SK-N-SH treated with all-trans-retinoic acid at 6 μM for 48 hours (cell line): Measurements from ENCODE around the gene PSMD8.

Experiments used
- ZC3H10 ChIP-seq: fragments of 250-450 bp; sonication (Bioruptor Pico); IDR thresholded peaks from 2 replicates; pipeline ENCODE4 v1.5.1; 2021; ENCODE audit warnings: mild to moderate bottlenecking, moderate library complexity
- TF ChIP-seq, protein P1 (sequence below): fragments of 250-450 bp; sonication (Bioruptor Pico); IDR thresholded peaks from 2 replicates; pipeline ENCODE4 v1.5.1; 2021; ENCODE audit warnings: mild to moderate bottlenecking, moderate library complexity

GRCh38 chr19:38336638-38337359 lies 37.6 kb upstream of the PSMD8 start:
- TF ChIP-seq ZC3H10 (CRISPR knock-in tag), result no peak
- TF ChIP-seq, protein P1, sequence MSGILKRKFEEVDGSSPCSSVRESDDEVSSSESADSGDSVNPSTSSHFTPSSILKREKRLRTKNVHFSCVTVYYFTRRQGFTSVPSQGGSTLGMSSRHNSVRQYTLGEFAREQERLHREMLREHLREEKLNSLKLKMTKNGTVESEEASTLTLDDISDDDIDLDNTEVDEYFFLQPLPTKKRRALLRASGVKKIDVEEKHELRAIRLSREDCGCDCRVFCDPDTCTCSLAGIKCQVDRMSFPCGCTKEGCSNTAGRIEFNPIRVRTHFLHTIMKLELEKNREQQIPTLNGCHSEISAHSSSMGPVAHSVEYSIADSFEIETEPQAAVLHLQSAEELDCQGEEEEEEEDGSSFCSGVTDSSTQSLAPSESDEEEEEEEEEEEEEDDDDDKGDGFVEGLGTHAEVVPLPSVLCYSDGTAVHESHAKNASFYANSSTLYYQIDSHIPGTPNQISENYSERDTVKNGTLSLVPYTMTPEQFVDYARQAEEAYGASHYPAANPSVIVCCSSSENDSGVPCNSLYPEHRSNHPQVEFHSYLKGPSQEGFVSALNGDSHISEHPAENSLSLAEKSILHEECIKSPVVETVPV (CRISPR knock-in tag), result no peak
